T-helper 9 cell (primary cell): ENCODE measurements around the gene XPNPEP1.

Experiments used
- DNase-seq: peaks from one replicate; pipeline ENCODE4 v3.0.0-alpha.2; 2020

Gene XPNPEP1

GRCh38 chr10:109892117-109892516, 31.2 kb downstream of the XPNPEP1 start:
- no peak for DNase-seq

- no peak for DNase-seq
Observed at GRCh38 chr10:109891105-109891504, 32.2 kb downstream of the XPNPEP1 start.

GRCh38 chr10:109889867-109890266, 33.4 kb downstream of the XPNPEP1 start:
- DNase-seq: no peak

DNA sequence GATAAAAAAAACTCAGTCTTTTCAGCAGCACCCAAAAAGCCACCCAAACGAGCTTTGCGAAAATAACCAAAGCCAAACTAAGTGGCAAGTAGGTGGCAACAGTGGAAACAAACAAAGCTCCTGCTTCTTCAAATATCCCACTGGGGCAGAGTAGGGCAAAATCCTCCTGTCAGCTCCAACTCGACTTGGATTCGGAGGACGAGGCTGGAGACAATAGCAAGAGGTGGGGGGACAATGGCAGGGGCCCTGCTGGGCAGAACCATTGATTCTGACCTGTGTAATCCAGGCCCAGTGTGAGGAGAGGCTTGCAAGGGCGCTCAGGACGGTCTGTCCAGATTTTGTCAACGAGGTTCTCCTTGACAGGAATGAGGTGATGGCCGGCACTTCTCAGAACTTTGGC, 35.5 kb downstream of the XPNPEP1 start:
- DNase-seq: no peak

- no peak for DNase-seq
Observed at GRCh38 chr10:109887243-109887642, 36.1 kb downstream of the XPNPEP1 start.

DNA sequence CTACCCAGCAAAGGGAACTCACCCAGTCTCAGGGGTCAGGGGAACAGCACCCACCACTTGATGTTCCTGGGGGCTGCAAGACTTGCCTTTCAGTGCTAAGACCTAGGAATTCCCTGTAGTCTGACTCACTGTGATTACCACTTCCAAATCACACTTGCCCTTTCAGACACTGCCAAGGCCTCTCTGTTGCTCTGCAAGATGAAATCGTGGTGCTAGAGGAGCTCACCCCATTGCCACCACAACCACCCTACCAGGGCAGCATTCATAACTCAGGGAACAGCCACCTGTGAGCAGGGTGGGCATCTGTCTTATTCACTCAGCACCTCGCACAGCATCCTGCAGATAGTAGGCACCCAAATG, 36.5 kb downstream of the XPNPEP1 start:
- no peak for DNase-seq

- no peak for DNase-seq
Observed at GRCh38 chr10:109886037-109886780, 37.1 kb downstream of the XPNPEP1 start.

DNA sequence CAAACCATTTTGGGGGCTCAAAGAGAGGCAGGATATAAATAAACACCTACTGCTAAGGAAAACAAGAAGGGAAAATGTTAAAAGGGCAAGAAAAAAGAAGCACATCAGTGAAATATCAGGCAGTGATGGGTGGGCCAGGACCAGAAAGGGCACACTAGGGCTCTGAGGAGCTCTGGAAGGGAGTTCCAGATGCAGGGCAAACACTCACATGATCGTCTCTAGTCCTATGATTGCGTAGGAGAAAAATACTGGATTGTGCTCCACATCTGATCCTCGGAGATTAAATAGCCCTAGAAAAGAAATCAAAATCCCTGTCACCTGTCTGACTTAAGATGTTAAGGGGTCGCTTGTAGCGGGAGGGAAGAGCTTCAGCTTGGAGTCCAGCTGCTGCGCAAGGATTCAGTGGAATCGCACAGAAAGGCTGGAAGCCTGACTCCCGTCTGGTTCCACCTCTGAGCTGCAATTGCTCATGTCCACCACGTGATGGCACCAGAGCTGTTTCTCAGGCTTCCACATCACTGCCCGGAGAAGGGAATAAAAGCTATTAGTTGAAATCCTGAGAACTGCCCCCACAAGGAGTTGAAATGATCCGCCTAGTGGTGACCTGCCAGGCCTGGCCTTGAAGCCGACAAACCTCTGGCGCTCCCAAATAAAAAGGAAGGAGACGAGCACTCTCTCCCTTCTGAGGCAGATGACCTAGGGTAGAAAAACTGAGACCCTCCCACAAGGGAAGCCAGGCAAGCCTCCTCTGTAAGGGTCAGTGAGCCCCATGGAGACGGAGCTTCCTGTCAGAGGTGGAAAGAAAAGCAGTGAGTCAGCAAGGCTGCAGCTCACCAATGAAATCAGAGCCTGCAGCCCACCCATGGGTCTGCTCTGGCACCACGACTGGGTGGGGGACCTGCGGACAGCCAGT, 39.2 kb downstream of the XPNPEP1 start:
- DNase-seq: peak; percentile 48

- DNase-seq: no peak
Observed at GRCh38 chr10:109882251-109883057, 40.9 kb downstream of the XPNPEP1 start.

- DNase-seq: no peak
Observed at GRCh38 chr10:109881769-109882057, 41.6 kb downstream of the XPNPEP1 start.

- no peak for DNase-seq
Observed at GRCh38 chr10:109880886-109881768, 42.2 kb downstream of the XPNPEP1 start.

- no peak for DNase-seq
Observed at GRCh38 chr10:109877546-109877945, 45.8 kb downstream of the XPNPEP1 start.

DNA sequence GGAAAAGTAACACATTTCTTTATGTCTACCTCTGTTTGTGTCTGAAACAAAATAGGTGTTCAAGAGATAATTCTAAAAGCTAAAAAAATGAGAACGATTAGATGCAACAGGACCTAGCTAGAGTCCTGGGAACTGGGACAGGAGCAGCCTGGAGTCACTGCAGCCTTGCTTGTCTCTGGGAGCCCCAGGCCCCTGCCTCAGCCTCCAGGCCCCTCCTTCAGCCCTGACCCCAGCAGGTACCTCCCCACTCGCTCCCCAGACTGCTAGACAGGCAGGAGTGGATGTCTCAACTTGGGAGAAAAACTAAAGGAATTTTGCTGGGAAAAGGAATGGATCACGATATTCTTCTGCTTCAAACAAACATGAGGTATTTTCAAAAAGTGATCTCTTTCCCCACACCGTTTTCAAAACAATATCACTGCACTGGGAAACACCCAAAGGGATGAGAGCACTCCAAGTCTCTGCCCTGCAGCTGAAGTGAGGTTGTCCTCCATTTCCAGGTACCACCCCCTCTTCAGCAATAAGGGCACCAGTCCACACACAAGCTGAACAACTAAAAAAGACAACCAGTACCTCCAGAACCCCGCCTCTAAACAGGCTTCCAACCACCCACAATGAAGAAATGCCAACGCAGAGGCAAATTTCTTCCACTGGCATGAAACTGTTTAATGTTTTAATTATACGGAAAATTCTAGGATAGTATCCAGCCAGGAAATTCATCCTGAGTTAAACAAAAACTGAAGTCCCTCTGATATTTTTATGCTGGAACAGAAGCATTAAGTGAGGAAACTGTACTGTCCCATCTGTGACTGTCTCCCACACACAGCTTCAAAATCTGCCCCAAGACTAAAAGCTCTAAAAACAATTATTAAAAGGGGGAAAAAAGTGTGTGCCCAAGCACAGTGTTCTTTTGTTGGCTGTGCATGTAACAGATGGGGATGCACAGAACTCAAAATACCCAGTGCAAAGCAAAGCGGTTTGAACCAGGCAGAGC, 47.2 kb downstream of the XPNPEP1 start:
- no peak for DNase-seq

DNA sequence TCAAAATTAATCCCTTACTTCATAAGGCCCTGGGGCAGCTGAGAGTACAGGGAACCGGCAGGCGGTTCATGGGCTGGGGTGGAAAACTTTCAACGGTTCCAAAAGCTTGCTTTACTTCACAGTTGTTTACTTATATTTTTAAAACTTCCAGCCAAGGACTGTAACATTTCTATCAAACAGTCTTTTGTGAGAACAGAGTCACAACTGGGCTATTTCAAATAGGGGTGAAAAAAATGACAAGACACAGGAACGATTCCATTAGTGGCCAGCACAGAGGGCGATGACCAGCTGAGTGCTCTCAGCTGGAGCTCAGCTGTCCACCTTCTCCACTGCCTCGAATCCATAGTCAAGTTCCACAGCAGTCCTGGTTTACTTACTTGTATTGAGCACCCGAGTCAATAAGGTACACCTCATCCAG, 48.2 kb downstream of the XPNPEP1 start:
- no peak for DNase-seq

- DNase-seq: no peak
Observed at GRCh38 chr10:109871476-109871875, 51.8 kb downstream of the XPNPEP1 start.

- no peak for DNase-seq
Observed at GRCh38 chr10:109866995-109867635, 56.2 kb downstream of the XPNPEP1 start.

DNA sequence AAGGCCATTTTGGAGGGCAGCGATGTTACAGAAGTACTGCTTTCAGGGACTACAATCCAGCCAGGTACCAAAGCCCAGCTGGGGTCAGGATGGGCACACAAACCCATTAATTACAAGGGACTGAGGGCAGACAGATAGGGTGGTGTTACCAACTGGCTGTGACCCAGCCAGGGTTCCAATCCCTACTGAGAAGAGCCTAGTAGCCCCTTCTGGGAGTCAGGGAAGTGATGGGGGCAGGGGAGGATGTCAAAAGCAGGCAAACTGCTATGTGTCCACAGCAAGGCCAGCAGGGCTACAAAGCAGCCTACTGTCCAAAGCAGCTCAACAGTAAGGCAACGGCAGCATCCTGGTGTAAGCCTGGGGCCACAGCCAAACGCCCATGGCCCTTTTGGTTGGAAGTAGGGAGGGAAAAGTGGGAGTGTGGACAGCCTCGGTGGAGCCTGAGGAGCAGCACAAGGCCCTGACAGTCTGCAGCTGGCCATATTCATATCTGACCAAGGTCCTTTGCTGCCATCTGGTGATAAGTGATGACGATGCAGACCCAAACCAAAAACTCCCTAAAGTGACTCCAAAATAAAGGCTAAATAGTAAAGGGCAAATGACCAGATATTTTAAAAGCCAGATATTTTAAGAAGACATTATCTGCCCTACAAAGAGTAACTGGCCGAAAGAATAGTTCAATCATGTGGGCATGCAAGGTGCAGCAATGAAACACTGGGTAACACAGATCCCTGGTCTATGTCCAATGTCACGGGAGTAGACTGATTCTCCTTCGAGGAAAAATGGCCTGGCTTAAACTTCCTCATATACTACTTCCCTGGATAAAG, 56.9 kb downstream of the XPNPEP1 start:
- DNase-seq: no peak

- DNase-seq: no peak
Observed at GRCh38 chr10:109863775-109864174, 59.5 kb downstream of the XPNPEP1 start.

DNA sequence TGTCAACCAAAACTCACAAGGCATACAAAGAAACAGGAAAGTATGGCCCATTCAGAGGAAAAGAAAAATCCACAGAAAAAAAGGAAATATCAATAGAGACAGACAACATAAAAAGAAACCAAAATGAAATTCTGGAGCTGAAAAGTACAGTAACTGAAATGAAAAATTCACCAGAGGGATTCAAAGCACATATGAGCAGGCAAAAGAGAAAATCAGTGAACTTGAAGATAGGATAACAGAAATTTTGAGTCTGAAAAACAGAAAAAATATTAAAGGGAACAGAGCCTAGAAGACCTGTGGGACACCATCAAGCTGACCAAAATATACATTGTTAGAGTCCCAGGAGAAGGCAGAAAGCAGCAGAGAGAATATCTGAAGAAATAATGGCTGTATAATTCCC, 60.6 kb downstream of the XPNPEP1 start:
- DNase-seq: no peak

GRCh38 chr10:109862041-109862440, 61.3 kb downstream of the XPNPEP1 start:
- DNase-seq: no peak
